ENCODE measurements around the gene KYAT1. TPM values are rescaled to one million over a fixed set of nuclear protein-coding genes. Genes with fewer than 3 reads are reported as not detected.
A peak's percentile ranks its signal among the peaks of the same experiment; 100 is the strongest.
"Not testable (repeated sequence)": the region's sequence is repeated elsewhere in the genome, so short reads cannot be mapped to it uniquely, and the experiment has no call there.

The KYAT1 gene
- total RNA-seq, 2 donors from 2014 or later = 5.1 to 5.5 TPM

DNA sequence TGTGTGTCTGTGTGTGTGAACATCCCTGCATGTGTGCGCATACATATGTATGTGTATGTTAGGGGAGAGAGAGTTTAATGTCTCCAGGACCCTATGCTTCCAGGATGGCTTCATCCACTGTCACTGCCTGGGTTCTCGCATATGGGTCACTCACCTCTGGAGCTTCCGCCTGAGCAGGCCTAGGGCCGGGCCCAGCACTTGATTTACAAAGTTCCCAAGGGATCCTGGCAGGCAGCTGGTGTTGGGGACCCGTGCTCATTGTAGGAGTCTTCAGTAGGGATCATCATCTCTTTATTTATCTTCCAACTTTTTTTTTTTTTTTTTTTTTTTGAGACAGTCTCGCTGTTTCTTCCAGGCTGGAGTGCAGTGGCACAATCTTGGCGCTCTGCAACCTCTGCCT, 81.7 kb downstream of the KYAT1 start:
- intact Hi-C loops (cut with DNase I) = no loop called here
- no peak for DNase-seq (ENCODE audit: low spot score)

- DNase-seq (ENCODE audit: low spot score) = no peak
Observed at GRCh38 chr9:128798896-128799295, 82.9 kb downstream of the KYAT1 start.

GRCh38 chr9:128794961-128795360, 86.8 kb downstream of the KYAT1 start:
- DNase-seq (ENCODE audit: low spot score); intact Hi-C loops (cut with DNase I): not testable (repeated sequence)

More at GRCh38 chr9:128798896-128799295, 82.9 kb downstream of the KYAT1 start:
- intact Hi-C loops (cut with DNase I) = no loop called here

GRCh38 chr9:128792978-128793686, 88.6 kb downstream of the KYAT1 start:
- intact Hi-C loops (cut with DNase I) = no loop called here
- DNase-seq (ENCODE audit: low spot score) = no peak

DNA sequence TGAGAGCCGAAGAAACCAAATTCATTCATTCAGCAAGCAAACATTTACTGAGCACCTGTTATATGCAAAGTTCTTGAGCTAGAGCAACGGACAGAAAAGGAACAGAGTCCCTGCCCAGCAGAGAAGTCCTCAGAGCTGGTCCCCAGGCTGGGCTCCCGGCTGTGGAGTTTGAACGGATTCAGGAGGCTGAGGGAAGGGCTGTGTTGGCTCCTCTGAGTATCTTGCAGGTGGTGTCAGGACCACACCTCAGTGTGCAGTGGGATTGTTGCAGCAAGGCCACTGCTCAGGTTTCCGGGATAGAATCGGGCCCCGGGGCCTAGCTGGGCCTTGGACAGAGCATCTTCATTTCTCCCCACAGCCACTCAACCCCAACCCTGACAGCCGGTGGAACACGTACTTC, 89.6 kb downstream of the KYAT1 start:
- DNase-seq (ENCODE audit: low spot score) = no peak
- intact Hi-C loops (cut with DNase I) = no loop called here

GRCh38 chr9:128790536-128790935, 91.2 kb downstream of the KYAT1 start:
- intact Hi-C loops (cut with DNase I) = no loop called here
- DNase-seq (ENCODE audit: low spot score) = no peak

GRCh38 chr9:128788445-128788844, 93.3 kb downstream of the KYAT1 start:
- intact Hi-C loops (cut with DNase I) = no loop called here
- DNase-seq (ENCODE audit: low spot score) = no peak

- intact Hi-C loops (cut with DNase I) = no loop called here
- no peak for DNase-seq (ENCODE audit: low spot score)
Observed at GRCh38 chr9:128787659-128788058, 94.1 kb downstream of the KYAT1 start.

DNA sequence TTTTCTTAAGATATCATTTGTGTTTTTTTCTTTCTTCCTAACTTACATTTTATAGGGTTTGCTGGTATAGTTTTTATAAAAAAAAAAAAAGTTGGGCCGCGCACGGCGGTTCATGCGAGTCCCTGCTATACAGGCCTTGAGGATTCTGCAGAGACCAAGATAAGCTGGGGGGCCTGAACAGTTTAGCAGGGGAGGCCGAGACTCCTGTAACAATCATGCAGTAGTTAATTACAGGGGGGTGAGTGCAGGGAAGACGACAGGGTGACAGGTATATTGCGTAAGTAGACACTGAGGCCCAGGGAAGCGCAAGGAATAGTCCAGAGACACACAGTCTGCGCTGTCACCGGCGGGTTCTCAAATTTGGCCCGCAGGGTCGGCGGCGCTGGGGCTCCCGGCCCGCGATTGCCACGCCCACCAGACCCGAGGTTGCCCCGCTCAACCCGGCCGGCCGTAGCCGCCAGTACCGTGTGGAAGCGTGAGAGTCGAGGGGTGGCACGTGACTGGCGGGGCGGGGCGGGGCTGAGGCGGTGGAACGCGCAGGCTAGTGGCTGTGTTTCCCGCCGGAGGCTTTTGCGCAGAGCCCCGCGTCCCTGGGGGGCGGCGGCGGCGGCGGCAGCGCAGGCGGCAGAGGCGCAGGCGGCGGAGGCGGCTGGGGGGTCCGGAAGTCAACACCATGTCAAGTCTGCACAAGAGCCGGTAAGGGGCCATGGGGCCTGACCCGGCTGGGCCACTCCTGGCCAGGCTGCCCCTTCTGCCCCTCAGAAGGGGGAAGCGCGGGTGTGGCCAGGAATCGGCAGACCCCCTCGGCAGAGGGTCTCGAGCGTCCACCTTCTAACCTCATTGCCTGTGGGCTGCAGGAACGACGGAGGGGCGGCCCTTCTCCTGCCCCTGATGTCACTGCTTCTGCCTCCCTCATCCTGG, 94.8 kb downstream of the KYAT1 start, which contains the start of gene TBC1D13:
Gene TBC1D13, plus strand, starts transcription at position 573 of the 921 bp plus-strand sequence. Its CDS starts 101 bp downstream, at position 674.
- intact Hi-C loops (cut with DNase I) = no loop called here

GRCh38 chr9:128785427-128785826, 96.3 kb downstream of the KYAT1 start:
- no peak for DNase-seq (ENCODE audit: low spot score)
- intact Hi-C loops (cut with DNase I) = no loop called here

More for the DNA sequence above, 94.8 kb downstream of the KYAT1 start, which contains the start of gene TBC1D13:
- DNase-seq (ENCODE audit: low spot score) = peak; percentile 95

Other genes starting within 250 kb of the KYAT1 start
- gene DYNC2I2, start 225.1 kb downstream of the KYAT1 start, total RNA-seq = 10 to 100 TPM; 18.1 to 19.4 TPM
- 100 to 1,000 TPM; 189 to 240 TPM for gene SET, start 192.7 kb downstream of the KYAT1 start, total RNA-seq
- gene PKN3, start 179.4 kb downstream of the KYAT1 start, total RNA-seq = 10 to 100 TPM in 1 of 2 donors, 1 to 10 TPM in 1; 8.8 to 11.4 TPM
- gene ZDHHC12, start 157.8 kb downstream of the KYAT1 start, total RNA-seq = 1 to 10 TPM; 8.3 to 8.6 TPM
- 10 to 100 TPM; 28.1 to 28.9 TPM for gene ZER1, start 110.0 kb downstream of the KYAT1 start, total RNA-seq
- 10 to 100 TPM; 19.2 to 21.3 TPM for gene TBC1D13, start 94.7 kb downstream of the KYAT1 start, total RNA-seq
- gene ENDOG, start 63.5 kb downstream of the KYAT1 start, total RNA-seq = 10 to 100 TPM; 15.8 to 16.6 TPM
- 10 to 100 TPM; 23.3 to 24.8 TPM for gene SPOUT1, start 52.2 kb downstream of the KYAT1 start, total RNA-seq
- 10 to 100 TPM; 49.1 to 58.3 TPM for gene LRRC8A, start 183 bp upstream of the KYAT1 start, total RNA-seq
- gene PHYHD1, start 39.0 kb upstream of the KYAT1 start, total RNA-seq = 10 to 100 TPM; 11.4 to 24.8 TPM
- gene DOLK, start 65.7 kb upstream of the KYAT1 start, total RNA-seq = 1 to 10 TPM; 9.0 to 10.0 TPM
- gene NUP188, start 65.7 kb upstream of the KYAT1 start, total RNA-seq = 10 to 100 TPM; 33.2 to 34.1 TPM
- gene SH3GLB2, start 146.4 kb upstream of the KYAT1 start, total RNA-seq = 10 to 100 TPM; 64.3 to 68.7 TPM
- gene MIGA2, start 154.7 kb upstream of the KYAT1 start, total RNA-seq = 10 to 100 TPM; 14.8 to 21.1 TPM
- gene DOLPP1, start 199.2 kb upstream of the KYAT1 start, total RNA-seq = 1 to 10 TPM; 4.4 to 5.7 TPM
- 10 to 100 TPM; 53.8 to 59.5 TPM for gene CRAT, start 228.8 kb upstream of the KYAT1 start, total RNA-seq
- gene PTPA, start 229.5 kb upstream of the KYAT1 start, total RNA-seq = 100 to 1,000 TPM in 1 of 2 donors, 10 to 100 TPM in 1; 82.4 to 100 TPM

Measured in posterior vena cava (tissue), 2 donors.